ENCODE results near the gene SCAF1. TPM values are rescaled to one million over a fixed set of nuclear protein-coding genes. Genes with fewer than 3 reads are reported as not detected.

Gene SCAF1
- total RNA-seq, 1 donor from 2014 or later: 68.6 TPM

Other genes with a start within 250 kb of the SCAF1 start
- not detected in 2 replicates for gene PTH2, start 218.8 kb upstream of the SCAF1 start, total RNA-seq
- gene GFY, start 216.8 kb upstream of the SCAF1 start, total RNA-seq: not detected in 2 replicates
- gene SLC17A7, start 200.7 kb upstream of the SCAF1 start, total RNA-seq: not detected in 2 replicates
- 66.3 and 85.3 TPM in 2 replicates for gene PIH1D1, start 190.4 kb upstream of the SCAF1 start, total RNA-seq
- gene ALDH16A1, start 189.0 kb upstream of the SCAF1 start, total RNA-seq: 50.8 and 51.3 TPM in 2 replicates
- 3.1 and 4.4 TPM in 2 replicates for gene FLT3LG, start 168.0 kb upstream of the SCAF1 start, total RNA-seq
- gene RPL13A, start 154.6 kb upstream of the SCAF1 start, total RNA-seq: 1,767 and 2,462 TPM in 2 replicates
- 3,090 and 4,095 TPM in 2 replicates for gene RPS11, start 145.8 kb upstream of the SCAF1 start, total RNA-seq
- 167 and 217 TPM in 2 replicates for gene FCGRT, start 129.5 kb upstream of the SCAF1 start, total RNA-seq
- 71.5 and 95.5 TPM in 2 replicates for gene RCN3, start 114.2 kb upstream of the SCAF1 start, total RNA-seq
- gene NOSIP, start 61.7 kb upstream of the SCAF1 start, total RNA-seq: 79.9 and 91.1 TPM in 2 replicates
- 1.6 and 12.2 TPM in 2 replicates for gene PRRG2, start 60.9 kb upstream of the SCAF1 start, total RNA-seq
- gene PRR12, start 51.0 kb upstream of the SCAF1 start, total RNA-seq: 13.4 and 26.1 TPM in 2 replicates
- 110 and 120 TPM in 2 replicates for gene RRAS, start 2.1 kb upstream of the SCAF1 start, total RNA-seq
- 36.9 and 46.9 TPM in 2 replicates for gene IRF3, start 23.6 kb downstream of the SCAF1 start, total RNA-seq
- 18.6 and 21.2 TPM in 2 replicates for gene BCL2L12, start 23.7 kb downstream of the SCAF1 start, total RNA-seq
- 266 and 283 TPM in 2 replicates for gene PRMT1, start 35.1 kb downstream of the SCAF1 start, total RNA-seq
- 1.5 and 1.8 TPM in 2 replicates for gene ADM5, start 47.4 kb downstream of the SCAF1 start, total RNA-seq
- gene CPT1C, start 48.9 kb downstream of the SCAF1 start, total RNA-seq: 18.6 and 28.4 TPM in 2 replicates
- gene TSKS, start 121.1 kb downstream of the SCAF1 start, total RNA-seq: not detected in 2 replicates
- 146 and 147 TPM in 2 replicates for gene AP2A1, start 124.8 kb downstream of the SCAF1 start, total RNA-seq
- gene FUZ, start 171.1 kb downstream of the SCAF1 start, total RNA-seq: 10.0 and 14.5 TPM in 2 replicates
- gene MED25, start 176.1 kb downstream of the SCAF1 start, total RNA-seq: 35.3 and 47.6 TPM in 2 replicates
- 88.0 and 137 TPM in 2 replicates for gene PTOV1, start 208.9 kb downstream of the SCAF1 start, total RNA-seq
- 68.3 and 81.3 TPM in 2 replicates for gene PNKP, start 225.4 kb downstream of the SCAF1 start, total RNA-seq
- gene AKT1S1, start 235.1 kb downstream of the SCAF1 start, total RNA-seq: 39.6 and 44.9 TPM in 2 replicates
- 27.3 and 35.6 TPM in 2 replicates for gene TBC1D17, start 235.5 kb downstream of the SCAF1 start, total RNA-seq